Measurements from ENCODE around the gene GMPR2. TPM values are rescaled to one million over a fixed set of nuclear protein-coding genes. Genes with fewer than 3 reads are reported as not detected.
A peak's percentile ranks its signal among the peaks of the same experiment; 100 is the strongest.

The GMPR2 gene
- total and polyA plus RNA-seq, 2 of the 13 experiments (the other 11 are each of a cell fraction or from before 2014, with no cell fraction given) = 210 to 273 TPM

GRCh38 chr14:24282736-24283135 lies 50.0 kb downstream of the GMPR2 start:
- H3K36me3 ChIP-seq (replicated peaks in 1 of 2; ENCODE audit: control insufficient read depth in 1 of 2, insufficient read depth in 2 of 2, low read length in 2 of 2) = no peaks in the 10 kb centered on the region
- H3K4me1 ChIP-seq (ENCODE audit: insufficient read depth, low read length) = no peaks in the 10 kb centered on the region
- FAIRE-seq = no peak
- no peak overlapping the region for H3K9ac ChIP-seq (ENCODE audit: insufficient read depth, low read depth, low read length)
- intact Hi-C loops (cut with micrococcal nuclease; ENCODE audit: unreplicated experiment) = no loop called here
- H3K9me3 ChIP-seq (ENCODE audit: low read length) = no peaks in the 10 kb centered on the region
- no peak overlapping the region for H2AFZ ChIP-seq (ENCODE audit: low read length)
- no peaks in the 10 kb centered on the region for H3K27me3 ChIP-seq (ENCODE audit: control insufficient read depth in 1 of 2, insufficient read depth in 2 of 2, low read length in 2 of 2)
- POLR2A ChIA-PET = interaction anchor here (1.2 to 4.8 kb wide), 6 partner anchors 9 to 40 kb away, joined by 3 to 27 read pairs (median 11); partner anchors contain the start of genes CIDEB, RABGGTA and TINF2
- no peaks in the 10 kb centered on the region for H4K20me1 ChIP-seq (ENCODE audit: insufficient read depth, low read length)
- no peak overlapping the region for H3K27ac ChIP-seq (ENCODE audit: extremely low read length, insufficient read depth, low read length)
- H3K4me3 ChIP-seq (replicated peaks in 1 of 3; ENCODE audit: insufficient read depth in 1 of 3, low read depth in 2 of 3, low read length in 3 of 3) = no peak overlapping the region
- H3K79me2 ChIP-seq (ENCODE audit: insufficient read depth, low read length) = no peaks in the 10 kb centered on the region
- 82% methylated on average over 3 of the region's 3 CpGs for WGBS (ENCODE audit: low lambda C conversion rate)
- no peak for ATAC-seq
- no TSS peak for BruUV-seq (replicated peaks)
- DNase-seq (ENCODE audit: low spot score) = no peak
- in situ Hi-C loops (cut with HindIII; ENCODE audit: extremely low pct_ligation_motif_present, low pct_unique_long_range_greater_than_20kb) = no loop called here
- no peak overlapping the region for H3K4me2 ChIP-seq (ENCODE audit: low read depth, low read length)
- CTCF ChIA-PET (ENCODE audit: low intra/inter-chr PET ratio, low total read pairs) = no interaction called here
- TF ChIP-seq ZNF143 (CRISPR knock-in tag; IDR thresholded peaks at IDR 0.05) (no peak), ZBTB39 (CRISPR knock-in tag; IDR thresholded peaks at IDR 0.05) (no peak), IRX3 (CRISPR knock-in tag; IDR thresholded peaks at IDR 0.05; ENCODE audit: borderline replicate concordance, low read depth) (no peak), ZNF367 (CRISPR knock-in tag; IDR thresholded peaks at IDR 0.05; ENCODE audit: borderline replicate concordance) (no peak), ZNF687 (CRISPR knock-in tag; IDR thresholded peaks at IDR 0.05) (0 out of 2 replicates have a peak, but pooled peaks have one; percentile 12), HNF1A (IDR thresholded peaks at IDR 0.05; ENCODE audit: low read depth) (no peak), HNF1A (CRISPR knock-in tag; IDR thresholded peaks at IDR 0.05; ENCODE audit: borderline replicate concordance) (no peak), ZNF512 (CRISPR knock-in tag; IDR thresholded peaks at IDR 0.05) (no peak), NFIB (CRISPR knock-in tag; IDR thresholded peaks at IDR 0.05; ENCODE audit: borderline replicate concordance) (no peak), ZNF883 (CRISPR knock-in tag; IDR thresholded peaks at IDR 0.05; ENCODE audit: not compliant biosample characterization) (peak; percentile 44), ZC3H4 (CRISPR knock-in tag; IDR thresholded peaks at IDR 0.05; ENCODE audit: borderline replicate concordance) (no peak), POGZ (CRISPR knock-in tag; IDR thresholded peaks at IDR 0.05) (no peak)
